ENCODE data around the gene VPS33B.
"Not testable (repeated sequence)": the region's sequence is repeated elsewhere in the genome, so short reads cannot be mapped to it uniquely, and the experiment has no call there.

Gene VPS33B

DNA sequence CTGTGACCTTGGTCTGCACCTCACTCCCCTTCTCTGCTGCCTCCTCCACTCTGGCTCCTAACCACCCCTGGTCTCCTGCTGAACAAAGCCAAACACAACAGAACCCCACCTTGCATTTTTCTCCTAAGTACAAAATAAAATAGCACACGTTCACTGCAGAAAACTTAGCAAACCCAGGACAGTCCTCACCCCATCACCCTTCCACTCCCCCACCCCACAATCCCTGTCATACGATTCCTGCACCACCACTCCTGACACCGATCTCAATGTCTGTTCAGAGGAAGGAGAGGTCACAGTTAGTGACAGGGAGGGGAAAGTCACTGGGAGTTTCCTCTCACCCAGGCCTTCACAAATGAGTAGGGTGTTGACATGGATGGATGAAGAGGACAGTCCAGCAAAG, 4.2 kb downstream of the VPS33B start:
- peak; percentile 18 for DNase-seq (ENCODE audit: low read depth)
- no peak overlapping the region for H3K4me3 ChIP-seq (ENCODE audit: low read depth, low read length)
- no peak for TF ChIP-seq CTCF (IDR thresholded peaks at IDR 0.05; ENCODE audit: insufficient read depth, low read depth, low read length, missing control alignments)

- no peak overlapping the region for H3K4me3 ChIP-seq (ENCODE audit: low read depth, low read length)
- TF ChIP-seq CTCF (IDR thresholded peaks at IDR 0.05; ENCODE audit: insufficient read depth, low read depth, low read length, missing control alignments), result no peak
- DNase-seq (ENCODE audit: low read depth), result no peak
Observed at GRCh38 chr15:91017716-91018115, 4.7 kb downstream of the VPS33B start.

DNA sequence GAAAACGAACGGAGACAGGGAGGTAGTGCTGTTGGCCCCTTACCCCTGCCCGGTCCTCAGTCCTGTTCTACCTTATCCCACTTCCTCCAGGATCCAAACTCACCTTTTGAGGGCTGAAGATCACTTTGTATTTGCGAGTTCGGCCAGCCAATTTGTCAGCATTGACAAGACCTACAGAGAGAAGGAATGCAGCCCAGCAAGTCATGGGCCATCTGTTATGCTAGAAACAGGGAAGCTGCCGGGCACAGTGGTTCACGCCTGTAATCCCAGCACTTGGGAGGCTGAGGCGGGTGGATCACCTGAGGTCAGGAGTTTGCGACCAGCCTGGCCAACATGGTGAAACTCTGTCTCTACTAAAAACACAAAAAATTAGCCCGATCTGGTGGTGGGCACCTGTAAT, 8.7 kb downstream of the VPS33B start:
- DNase-seq (ENCODE audit: low read depth); H3K4me3 ChIP-seq (ENCODE audit: low read depth, low read length): not testable (repeated sequence)

GRCh38 chr15:91007266-91007665, 15.1 kb downstream of the VPS33B start:
- H3K4me3 ChIP-seq (ENCODE audit: low read depth, low read length), result no peak overlapping the region
- DNase-seq (ENCODE audit: low read depth), result no peak
- no peak for TF ChIP-seq CTCF (IDR thresholded peaks at IDR 0.05; ENCODE audit: insufficient read depth, low read depth, low read length, missing control alignments)

- no peak for TF ChIP-seq CTCF (IDR thresholded peaks at IDR 0.05; ENCODE audit: insufficient read depth, low read depth, low read length, missing control alignments)
- H3K4me3 ChIP-seq (ENCODE audit: low read depth, low read length), result no peak overlapping the region
- DNase-seq (ENCODE audit: low read depth), result no peak
Observed at GRCh38 chr15:91001209-91001608, 21.2 kb downstream of the VPS33B start.

DNA sequence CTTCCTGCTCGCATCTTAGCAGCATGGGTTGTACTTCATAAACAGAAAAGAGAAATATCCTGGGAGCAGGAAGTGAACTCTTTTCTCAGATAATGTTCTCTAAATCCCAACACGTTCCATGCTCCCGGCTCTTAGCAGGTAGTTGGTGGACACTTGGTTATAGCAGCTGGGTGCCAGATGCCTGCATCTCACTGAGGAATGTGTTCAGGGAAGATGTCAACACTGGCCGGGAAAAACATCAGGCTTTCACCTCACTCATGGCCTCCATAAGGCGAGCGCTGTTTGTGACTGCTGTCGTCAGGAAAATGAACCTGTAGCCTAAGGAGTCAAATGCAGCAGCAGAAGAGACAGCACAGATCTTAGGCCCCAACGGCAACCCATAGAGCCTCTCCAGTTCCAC, 23.7 kb downstream of the VPS33B start:
- no peak for TF ChIP-seq CTCF (IDR thresholded peaks at IDR 0.05; ENCODE audit: insufficient read depth, low read depth, low read length, missing control alignments)
- H3K4me3 ChIP-seq (ENCODE audit: low read depth, low read length), result no peak overlapping the region
- DNase-seq (ENCODE audit: low read depth), result no peak

- peak; percentile 98 for DNase-seq (ENCODE audit: low read depth)
- peak within 1 kb of the TSS; percentile 98 for H3K4me3 ChIP-seq (ENCODE audit: low read depth, low read length)
- TF ChIP-seq CTCF (IDR thresholded peaks at IDR 0.05; ENCODE audit: insufficient read depth, low read depth, low read length, missing control alignments), result no peak
Observed at GRCh38 chr15:90994417-90995311, 27.7 kb downstream of the VPS33B start, which contains the start of gene PRC1. TSS of gene PRC1 (minus strand) at chr15:90994535. CDS start at chr15:90994417, 118 bp downstream.

All from GM12865 (cell line).